MG63 (cell line): ENCODE results near the gene ZIC4. TPM values are rescaled to one million over a fixed set of nuclear protein-coding genes. Genes with fewer than 3 reads are reported as not detected.

Experiments
- DNase-seq: peaks from one replicate; pipeline ENCODE4 v3.0.0-alpha.2; 2020
- H3K27me3 ChIP-seq: fragments of 250-450 bp; sonication (Bioruptor Pico); 2 replicates; pipeline ENCODE4 v1.5.1; 2020; ENCODE audit warnings: mild to moderate bottlenecking, moderate library complexity
- H3K36me3 ChIP-seq: fragments of 250-450 bp; sonication (Bioruptor Pico); 2 replicates; pipeline ENCODE4 v1.5.1; 2020; ENCODE audit warnings: mild to moderate bottlenecking, moderate library complexity
- H3K4me3 ChIP-seq: fragments of 250-450 bp; sonication (Bioruptor Pico); 2 replicates; pipeline ENCODE4 v1.5.1; 2020; ENCODE audit warnings: mild to moderate bottlenecking, moderate library complexity
- H3K9me3 ChIP-seq: fragments of 250-450 bp; sonication (Bioruptor Pico); 2 replicates; pipeline ENCODE4 v1.5.1; 2020; ENCODE audit warnings: mild to moderate bottlenecking, moderate library complexity
- total RNA-seq: library from RNA; depleted of rRNA; stranded (reverse); fragments of >200 nt; shearing (Covaris generic); gene quantifications from 2 replicates; pipeline ENCODE4 v1.2.3, GENCODE V29; 2014; ENCODE audit warnings: low replicate concordance

ZIC4 gene
- total RNA-seq, 1 experiment from 2014 or later: 2.2 TPM

GRCh38 chr3:147398813-147399534 lies 7.4 kb downstream of the ZIC4 start:
- DNase-seq: no peak
- no peaks in the 10 kb centered on the region for H3K9me3 ChIP-seq
- H3K4me3 ChIP-seq: no peak overlapping the region
- peaks cover 51% of the 10 kb centered on the region for H3K36me3 ChIP-seq
- H3K27me3 ChIP-seq: no peaks in the 10 kb centered on the region

DNA sequence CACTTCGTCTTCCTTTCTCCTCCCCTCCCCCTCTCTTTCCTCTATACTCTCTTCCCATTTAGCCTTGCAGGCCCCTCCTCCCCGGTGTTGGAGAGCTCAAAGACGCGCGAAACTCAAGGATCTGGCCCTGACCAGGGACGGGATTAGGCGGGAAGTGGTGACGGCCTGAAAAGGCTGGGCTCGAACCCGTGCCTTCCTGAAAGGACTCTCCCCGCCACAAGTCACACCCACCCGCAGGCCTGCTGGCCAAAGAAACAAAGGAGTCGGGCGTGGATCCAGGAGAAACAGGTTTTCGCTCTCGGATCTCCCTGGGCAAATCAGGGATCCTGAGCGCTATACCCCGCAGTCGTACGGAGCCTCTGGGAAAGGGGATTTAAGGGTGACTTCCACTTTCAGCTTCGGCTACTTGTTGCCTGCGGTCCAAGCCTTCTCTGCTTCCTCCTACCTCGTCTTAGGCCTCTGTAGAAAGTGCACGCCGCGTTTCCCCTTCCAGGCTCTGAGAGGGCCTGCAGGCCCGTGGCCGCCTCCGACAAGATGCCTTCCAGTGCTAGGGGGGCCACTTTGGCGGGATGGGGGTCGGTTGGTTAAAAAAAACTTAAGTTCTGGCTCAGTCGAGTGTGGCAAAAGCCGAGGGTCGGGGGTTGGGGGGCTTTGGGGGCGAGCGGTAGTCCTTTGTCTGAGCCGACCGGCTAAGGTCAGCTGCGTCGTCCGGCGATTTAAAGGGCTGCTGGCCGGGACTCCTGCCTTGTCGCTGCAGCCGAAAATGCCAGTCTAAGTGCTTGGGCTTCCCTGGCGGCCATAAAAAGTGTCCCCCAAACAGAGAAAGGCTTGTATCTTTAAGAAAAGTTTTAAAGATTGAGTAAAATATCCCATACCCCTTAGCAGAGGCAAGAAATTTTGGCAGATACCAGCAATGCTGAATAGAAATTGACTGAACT lies 8.2 kb downstream of the ZIC4 start:
- no peak for DNase-seq
- H3K9me3 ChIP-seq: no peaks in the 10 kb centered on the region
- no peak overlapping the region for H3K4me3 ChIP-seq
- H3K27me3 ChIP-seq: no peaks in the 10 kb centered on the region
- peaks cover 52% of the 10 kb centered on the region for H3K36me3 ChIP-seq

DNA sequence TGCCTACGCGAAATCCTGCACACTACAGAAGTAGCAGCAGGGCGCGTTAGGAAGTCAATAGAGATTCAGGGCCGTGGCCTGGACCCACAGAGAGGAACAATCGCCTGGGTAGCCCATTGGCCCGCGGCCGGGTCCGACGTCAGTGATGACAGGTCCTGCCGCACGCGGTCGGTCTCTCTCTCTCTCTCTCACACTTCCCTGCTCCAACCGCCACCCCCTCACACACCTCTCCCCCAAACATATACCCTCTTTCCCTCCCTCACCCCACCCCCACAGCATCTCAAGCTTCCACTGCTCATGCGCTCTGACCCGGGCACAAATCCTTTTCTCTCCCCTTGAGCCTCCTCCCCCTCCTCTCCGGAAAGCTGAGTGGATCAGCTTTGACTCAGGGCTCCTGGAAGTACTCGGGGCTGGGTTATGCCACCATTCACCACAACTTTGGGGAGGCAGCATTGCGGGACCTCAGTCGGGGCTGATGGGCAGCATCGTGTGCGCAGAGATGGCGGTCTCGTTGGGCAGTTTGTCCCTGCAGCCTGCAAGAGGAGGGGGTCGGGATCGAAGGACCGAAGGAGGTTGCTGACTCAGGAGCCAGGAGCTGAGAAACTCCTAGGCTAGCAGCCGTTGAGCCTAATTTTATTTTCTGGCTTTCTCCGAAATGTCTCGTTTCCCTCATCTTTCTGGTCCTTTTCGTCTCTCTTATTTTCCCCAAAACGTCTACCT lies 9.0 kb downstream of the ZIC4 start:
- DNase-seq: no peak
- H3K36me3 ChIP-seq: peaks cover 52% of the 10 kb centered on the region
- no peak overlapping the region for H3K4me3 ChIP-seq
- no peaks in the 10 kb centered on the region for H3K27me3 ChIP-seq
- H3K9me3 ChIP-seq: no peaks in the 10 kb centered on the region

DNA sequence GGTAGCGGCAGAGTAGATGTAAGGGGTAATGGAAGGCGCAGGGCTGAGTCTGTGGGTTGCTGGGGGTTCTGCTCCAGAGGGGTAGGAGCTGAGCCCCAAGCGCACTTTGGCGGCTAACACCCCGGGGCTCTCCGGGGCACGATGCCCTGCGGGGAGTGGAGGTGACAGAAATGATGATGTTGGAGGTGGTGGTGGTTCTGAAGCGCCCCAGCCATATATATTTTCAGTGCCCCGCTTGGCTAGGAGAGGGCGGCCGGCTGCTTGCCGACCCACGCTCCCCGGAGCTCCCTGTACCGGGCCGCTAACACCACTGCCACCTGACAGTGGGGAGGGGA lies 9.7 kb downstream of the ZIC4 start:
- Histone ChIP-seq H3K36me3 (peaks cover 50% of the 10 kb centered on the region), H3K4me3 (no peak overlapping the region), H3K27me3 (no peaks in the 10 kb centered on the region), H3K9me3 (no peaks in the 10 kb centered on the region)
- no peak for DNase-seq

GRCh38 chr3:147395899-147396711 lies 10.2 kb downstream of the ZIC4 start:
- no peaks in the 10 kb centered on the region for H3K9me3 ChIP-seq
- no peaks in the 10 kb centered on the region for H3K27me3 ChIP-seq

DNA sequence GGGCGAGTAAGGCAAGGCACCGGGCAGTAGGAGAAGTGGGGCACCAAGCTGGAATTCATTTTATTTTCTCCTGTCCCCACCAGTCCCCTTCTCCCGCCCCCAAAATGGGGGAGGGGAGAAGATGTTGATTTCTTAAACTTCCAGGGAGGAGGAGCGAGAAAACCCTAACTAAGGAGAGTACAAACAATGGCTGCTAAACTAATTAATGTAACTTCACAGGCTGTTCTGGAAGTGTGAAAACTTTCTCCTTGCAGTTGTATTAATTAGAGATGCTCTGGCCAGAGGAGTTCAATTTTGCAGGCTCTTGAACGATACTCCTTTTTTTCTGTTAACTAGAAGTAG lies 11.5 kb downstream of the ZIC4 start:
- H3K27me3 ChIP-seq: no peaks in the 10 kb centered on the region

More at GRCh38 chr3:147395899-147396711, 10.2 kb downstream of the ZIC4 start:
- Histone ChIP-seq H3K4me3 (no peak overlapping the region), H3K36me3 (peaks cover 46% of the 10 kb centered on the region)
- no peak for DNase-seq

GRCh38 chr3:147393943-147394883 lies 12.1 kb downstream of the ZIC4 start:
- H3K9me3 ChIP-seq: no peaks in the 10 kb centered on the region
- peak overlapping the region; percentile 83 for H3K4me3 ChIP-seq
- peaks cover 32% of the 10 kb centered on the region for H3K36me3 ChIP-seq
- no peaks in the 10 kb centered on the region for H3K27me3 ChIP-seq
- DNase-seq: peak; percentile 81

More for the DNA sequence above, 11.5 kb downstream of the ZIC4 start:
- Histone ChIP-seq H3K9me3 (no peaks in the 10 kb centered on the region), H3K36me3 (peaks cover 37% of the 10 kb centered on the region), H3K4me3 (peak overlapping the region; percentile 83)
- DNase-seq: no peak

GRCh38 chr3:147393261-147393942 lies 12.9 kb downstream of the ZIC4 start:
- DNase-seq: peak; percentile 93
- Histone ChIP-seq H3K4me3 (peak overlapping the region; percentile 83), H3K9me3 (no peaks in the 10 kb centered on the region), H3K36me3 (peaks cover 27% of the 10 kb centered on the region), H3K27me3 (no peaks in the 10 kb centered on the region)

GRCh38 chr3:147392625-147392946 lies 13.8 kb downstream of the ZIC4 start:
- Histone ChIP-seq H3K36me3 (peaks cover 24% of the 10 kb centered on the region), H3K9me3 (no peaks in the 10 kb centered on the region), H3K27me3 (no peaks in the 10 kb centered on the region), H3K4me3 (peak overlapping the region; percentile 83)
- DNase-seq: no peak

DNA sequence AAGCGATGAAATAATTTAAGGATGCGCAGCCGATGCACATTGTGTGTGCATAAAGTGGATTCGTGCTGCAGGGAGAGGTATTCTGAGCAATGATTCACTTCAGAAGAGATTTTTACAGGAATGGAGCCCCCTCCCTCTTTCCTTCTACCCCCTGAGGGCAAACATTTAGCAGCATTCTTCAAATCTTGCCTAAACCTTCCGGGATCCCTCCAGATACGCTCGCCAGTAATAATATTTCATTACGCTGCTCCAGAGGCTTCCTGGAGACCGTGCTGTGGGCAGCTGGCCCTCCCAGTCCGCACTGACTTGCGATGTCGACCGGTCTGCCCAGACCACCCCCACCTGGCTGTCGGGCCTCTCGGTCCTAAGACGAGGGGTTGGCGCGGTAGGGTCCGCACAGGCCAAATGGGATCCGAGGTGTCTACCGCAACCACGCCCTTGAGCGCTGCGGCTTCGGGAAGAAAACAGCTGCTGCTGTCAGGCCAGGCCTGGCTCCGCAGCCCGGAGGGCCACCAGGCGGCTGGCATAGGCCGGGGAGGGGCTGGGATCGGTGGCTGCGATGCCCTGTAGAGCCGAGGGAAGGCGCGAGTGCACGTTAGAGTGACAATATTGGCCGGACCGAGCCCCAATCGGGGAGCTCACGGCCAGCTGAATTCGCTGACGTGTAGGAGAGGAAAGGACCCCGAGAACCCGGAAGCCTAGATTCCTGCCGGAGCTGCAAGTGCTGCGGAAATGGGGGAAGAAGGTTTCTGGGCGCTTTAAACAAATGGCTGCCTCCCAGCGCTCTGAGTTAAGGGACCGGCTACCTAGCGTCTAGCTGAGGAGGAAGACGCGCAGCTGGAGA lies 14.3 kb downstream of the ZIC4 start:
- Histone ChIP-seq H3K36me3 (peaks cover 22% of the 10 kb centered on the region), H3K9me3 (no peaks in the 10 kb centered on the region), H3K27me3 (no peaks in the 10 kb centered on the region), H3K4me3 (peak overlapping the region; percentile 83)
- peak; percentile 95 for DNase-seq

GRCh38 chr3:147390589-147391569 lies 15.5 kb downstream of the ZIC4 start:
- Histone ChIP-seq H3K27me3 (no peaks in the 10 kb centered on the region), H3K36me3 (peaks cover 15% of the 10 kb centered on the region), H3K9me3 (no peaks in the 10 kb centered on the region), H3K4me3 (no peak overlapping the region)
- no peak for DNase-seq

- no peak overlapping the region for H3K4me3 ChIP-seq
- H3K9me3 ChIP-seq: no peaks in the 10 kb centered on the region
- H3K36me3 ChIP-seq: peaks cover 5% of the 10 kb centered on the region
- no peak for DNase-seq
- H3K27me3 ChIP-seq: no peaks in the 10 kb centered on the region
Observed at GRCh38 chr3:147389717-147390116, 16.6 kb downstream of the ZIC4 start.
